ENCODE results near the gene TRPM3. TPM values are rescaled to one million over a fixed set of nuclear protein-coding genes. Genes with fewer than 3 reads are reported as not detected.

TRPM3 gene
- total and polyA plus RNA-seq, 2 donors (not counting 1 experiment from before 2014, with no cell fraction given), result not detected

- no peaks in the 10 kb centered on the region for H3K79me2 ChIP-seq (ENCODE audit: control insufficient read depth, insufficient read depth, low read length)
- no peak overlapping the region for H3K4me3 Mint-ChIP-seq
- H3K27me3 Mint-ChIP-seq, result no peaks in the 10 kb centered on the region
- ChIA-PET CTCF (no interaction called here), POLR2A (no interaction called here)
- no peak overlapping the region for H3K27ac Mint-ChIP-seq
- 79% methylated on average over 2 of the region's 4 CpGs for WGBS (ENCODE audit: insufficient coverage)
- no peak overlapping the region for H3K4me3 ChIP-seq (ENCODE audit: control extremely low read depth in 1 of 5, extremely low read depth in 1 of 5, insufficient read depth in 1 of 5, low read depth in 2 of 5, low read length in 4 of 5)
- no peak overlapping the region for H3K27ac ChIP-seq (ENCODE audit: low read length in 2 of 2)
- intact Hi-C loops (cut with micrococcal nuclease), result no loop called here
- no peaks in the 10 kb centered on the region for H3K9me3 ChIP-seq (ENCODE audit: control extremely low read depth in 1 of 3, control insufficient read depth in 2 of 3, insufficient read depth in 1 of 3, low read length in 2 of 3)
- TF ChIP-seq EZH2 (IDR thresholded peaks at IDR 0.05; ENCODE audit: borderline replicate concordance, insufficient read depth, low read depth, low read length, poor library complexity, severe bottlenecking) (no peak), CTCF (IDR thresholded peaks at IDR 0.05) (no peak)
- no peaks in the 10 kb centered on the region for H4K20me1 ChIP-seq (ENCODE audit: control insufficient read depth, insufficient read depth, low read length, poor library complexity, severe bottlenecking)
- H3K4me1 ChIP-seq (ENCODE audit: control insufficient read depth in 2 of 2, insufficient read depth in 2 of 2, low read length in 2 of 2), result no peaks in the 10 kb centered on the region
- DNase-seq, result no peak
- no peaks in the 10 kb centered on the region for H3K36me3 ChIP-seq (replicated peaks in 1 of 2; ENCODE audit: control extremely low read depth in 1 of 2, control insufficient read depth in 1 of 2, extremely low read depth in 1 of 2, insufficient read depth in 2 of 2, low read length in 1 of 2)
- ATAC-seq (ENCODE audit: low read depth), result no peak
- no peaks in the 10 kb centered on the region for H3K27me3 ChIP-seq (replicated peaks in 1 of 4; ENCODE audit: control extremely low read depth in 1 of 4, control insufficient read depth in 3 of 4, insufficient read depth in 4 of 4, low read length in 3 of 4)
- H2AFZ ChIP-seq (ENCODE audit: insufficient read depth, low read depth, low read length, poor library complexity, severe bottlenecking), result no peak overlapping the region
- no peaks in the 10 kb centered on the region for H3K4me1 Mint-ChIP-seq
- H3K9me3 Mint-ChIP-seq (ENCODE audit: insufficient read depth), result no peaks in the 10 kb centered on the region
- H3K9ac ChIP-seq (ENCODE audit: low read length), result no peak overlapping the region
- no peak overlapping the region for H3K4me2 ChIP-seq (replicated peaks; ENCODE audit: low read depth, low read length, poor library complexity, severe bottlenecking)
Measured at GRCh38 chr9:70941191-70941590, 180.2 kb downstream of the TRPM3 start.

- Mint-ChIP-seq H3K27me3 (no peaks in the 10 kb centered on the region), H3K4me3 (no peak overlapping the region), H3K9me3 (ENCODE audit: insufficient read depth) (no peaks in the 10 kb centered on the region), H3K27ac (no peak overlapping the region), H3K4me1 (no peaks in the 10 kb centered on the region)
- H4K20me1 ChIP-seq (ENCODE audit: control insufficient read depth, insufficient read depth, low read length, poor library complexity, severe bottlenecking), result no peaks in the 10 kb centered on the region
- DNase-seq (no peak), ATAC-seq (ENCODE audit: low read depth) (no peak)
- intact Hi-C loops (cut with micrococcal nuclease), result no loop called here
- H3K27ac ChIP-seq (ENCODE audit: low read length in 2 of 2), result no peak overlapping the region
- H3K4me3 ChIP-seq (ENCODE audit: control extremely low read depth in 1 of 5, extremely low read depth in 1 of 5, insufficient read depth in 1 of 5, low read depth in 2 of 5, low read length in 4 of 5), result no peak overlapping the region
- no peaks in the 10 kb centered on the region for H3K4me1 ChIP-seq (ENCODE audit: control insufficient read depth in 2 of 2, insufficient read depth in 2 of 2, low read length in 2 of 2)
- no peak overlapping the region for H3K4me2 ChIP-seq (replicated peaks; ENCODE audit: low read depth, low read length, poor library complexity, severe bottlenecking)
- POLR2A ChIA-PET, result no interaction called here
- no peaks in the 10 kb centered on the region for H3K36me3 ChIP-seq (replicated peaks in 1 of 2; ENCODE audit: control extremely low read depth in 1 of 2, control insufficient read depth in 1 of 2, extremely low read depth in 1 of 2, insufficient read depth in 2 of 2, low read length in 1 of 2)
- H3K9ac ChIP-seq (ENCODE audit: low read length), result no peak overlapping the region
- no peaks in the 10 kb centered on the region for H3K79me2 ChIP-seq (ENCODE audit: control insufficient read depth, insufficient read depth, low read length)
- no peaks in the 10 kb centered on the region for H3K27me3 ChIP-seq (replicated peaks in 1 of 4; ENCODE audit: control extremely low read depth in 1 of 4, control insufficient read depth in 3 of 4, insufficient read depth in 4 of 4, low read length in 3 of 4)
- H2AFZ ChIP-seq (ENCODE audit: insufficient read depth, low read depth, low read length, poor library complexity, severe bottlenecking), result no peak overlapping the region
- H3K9me3 ChIP-seq (ENCODE audit: control extremely low read depth in 1 of 3, control insufficient read depth in 2 of 3, insufficient read depth in 1 of 3, low read length in 2 of 3), result no peaks in the 10 kb centered on the region
- CTCF ChIA-PET, result no interaction called here
- WGBS (ENCODE audit: insufficient coverage), result 57% methylated on average over 1 of the region's 2 CpGs
- no peak for TF ChIP-seq CTCF (IDR thresholded peaks at IDR 0.05)
- no peak for TF ChIP-seq EZH2 (IDR thresholded peaks at IDR 0.05; ENCODE audit: borderline replicate concordance, insufficient read depth, low read depth, low read length, poor library complexity, severe bottlenecking)
Measured at GRCh38 chr9:70940605-70941004, 180.8 kb downstream of the TRPM3 start.
